HG03159 (cell line): ENCODE measurements around the gene OTOP3.
"Not testable (repeated sequence)": the region's sequence is repeated elsewhere in the genome, so short reads cannot be mapped to it uniquely, and the experiment has no call there.

Experiments used
- ATAC-seq: cut with Tn5 transposase; IDR thresholded peaks from one replicate; pipeline ENCODE4 v1.9.1; 2021; ENCODE audit warnings: mild to moderate bottlenecking, moderate library complexity; ENCODE audit not compliant: unreplicated experiment

The OTOP3 gene

GRCh38 chr17:74979408-74980146, 43.9 kb downstream of the OTOP3 start:
- no peak for ATAC-seq

DNA sequence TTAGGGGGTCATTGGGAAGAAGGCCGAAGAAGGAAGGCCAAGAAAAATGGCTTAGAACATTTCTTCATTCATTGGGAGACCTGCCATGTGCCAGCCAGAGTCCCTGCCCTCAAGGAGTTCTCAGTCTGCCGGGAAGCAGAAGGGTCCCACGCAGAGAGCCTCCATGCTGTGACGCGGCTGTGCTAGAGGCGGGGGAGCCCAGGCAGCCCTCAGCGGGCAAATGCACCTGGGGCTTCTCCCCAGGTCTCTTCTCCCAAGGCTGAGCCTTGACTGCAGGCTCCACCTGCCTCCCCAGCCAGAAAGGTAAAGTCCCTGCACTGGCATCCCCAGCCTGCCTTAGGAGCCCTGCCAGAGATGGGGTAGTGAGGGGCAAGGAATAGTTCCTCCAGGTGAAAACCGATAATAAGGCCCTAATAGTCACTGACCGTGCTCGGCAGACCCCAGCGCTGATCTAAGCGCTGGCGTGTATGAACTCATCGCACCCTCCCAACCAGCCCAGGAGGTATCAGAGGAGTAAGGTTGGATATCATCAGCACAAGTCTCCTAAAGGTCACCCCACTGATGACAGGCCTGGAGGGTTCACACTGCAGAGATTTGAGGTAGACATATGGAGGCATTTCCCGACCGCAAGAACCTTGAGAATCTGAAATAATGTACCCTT, 45.8 kb downstream of the OTOP3 start:
- no peak for ATAC-seq

DNA sequence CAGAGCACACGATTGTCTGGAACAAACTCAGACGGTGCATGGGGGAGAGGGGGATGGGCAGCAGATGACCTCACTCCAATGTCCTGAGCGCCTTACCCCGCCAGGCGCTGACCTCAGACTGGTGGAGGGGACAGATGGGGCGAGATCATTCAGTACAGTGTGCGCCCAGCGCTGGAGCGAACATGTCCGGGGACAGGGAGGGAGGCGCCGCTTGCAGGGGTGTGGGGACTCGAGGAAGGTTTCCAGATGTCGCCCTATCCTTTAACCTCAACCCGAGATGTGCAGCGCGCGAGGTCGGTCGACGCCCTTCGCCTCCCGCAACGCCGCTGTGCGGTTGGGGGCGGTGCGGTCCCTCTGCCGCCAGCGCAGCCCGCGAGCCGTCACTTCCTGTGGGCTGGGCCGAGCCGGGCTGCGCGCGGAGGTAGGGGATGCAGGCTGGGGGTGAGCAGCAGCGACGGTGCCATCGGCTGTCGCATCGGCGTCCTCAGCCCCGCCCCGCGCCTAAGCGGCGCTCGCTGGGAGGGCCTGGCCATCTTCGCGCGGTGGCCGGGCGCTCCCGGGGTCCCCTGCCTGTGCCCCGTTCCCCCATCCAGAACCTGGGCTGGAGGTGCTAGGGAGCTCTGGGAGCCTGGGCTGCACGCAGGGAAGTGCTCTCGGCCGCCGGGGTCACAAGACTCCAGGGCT, 46.4 kb downstream of the OTOP3 start:
- no peak for ATAC-seq

DNA sequence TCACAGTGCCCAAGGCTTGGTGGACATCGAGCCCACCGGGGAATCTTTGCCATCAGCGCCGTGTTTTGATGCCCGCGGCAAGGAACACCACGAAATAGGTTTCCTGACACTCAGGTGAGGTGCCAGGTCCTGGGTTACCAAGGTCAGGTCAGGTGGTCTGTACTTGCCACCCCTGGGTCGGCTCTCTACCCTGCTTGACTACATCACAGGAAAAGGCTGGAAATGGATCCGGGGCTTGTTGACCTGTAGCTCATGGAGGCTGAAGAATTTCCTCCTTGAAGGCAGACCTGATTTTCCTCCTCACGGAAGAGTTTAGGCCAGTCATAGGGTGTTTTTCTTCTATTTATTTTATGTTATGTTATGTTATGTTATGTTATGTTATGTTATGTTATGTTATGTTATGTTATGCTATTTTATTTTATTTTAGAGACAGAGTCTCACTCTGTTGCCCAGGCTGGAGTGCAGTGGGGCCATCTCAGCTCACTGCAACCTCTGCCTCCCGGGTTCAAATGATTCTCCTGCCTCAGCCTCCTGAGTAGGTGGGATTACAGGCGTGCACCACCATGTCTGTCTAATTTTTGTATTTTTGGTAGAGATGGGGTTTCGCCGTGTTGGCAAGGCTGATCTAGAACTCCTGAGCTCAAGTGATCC, 47.1 kb downstream of the OTOP3 start:
- not testable (repeated sequence) for ATAC-seq

DNA sequence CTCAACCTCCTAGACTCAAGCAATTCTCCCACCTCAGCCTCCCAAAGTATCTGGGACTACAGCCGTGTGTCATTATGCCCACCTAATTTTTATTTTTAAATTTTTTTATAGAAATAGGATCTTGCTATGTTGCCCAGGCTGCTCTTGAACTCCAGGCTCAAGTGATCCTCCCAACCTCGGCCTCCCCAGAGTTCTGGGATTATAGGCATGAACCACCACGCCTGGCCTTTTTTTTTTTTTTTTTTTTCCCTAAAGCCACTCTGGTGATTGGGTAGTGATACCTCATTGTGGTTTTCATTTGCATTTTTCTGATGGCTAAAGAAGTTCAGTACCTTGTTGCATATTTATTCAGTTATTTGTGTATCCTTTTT, 50.5 kb downstream of the OTOP3 start:
- no peak for ATAC-seq

GRCh38 chr17:74987418-74987908, 51.8 kb downstream of the OTOP3 start, which contains the start of gene CDR2L:
Gene CDR2L, plus strand, starts transcription at chr17:74987632. Its CDS starts 412 bp downstream, at chr17:74988044.
- ATAC-seq, result peak; percentile 71

- peak; percentile 33 for ATAC-seq
Observed at GRCh38 chr17:74987909-74988711, 52.4 kb downstream of the OTOP3 start.

DNA sequence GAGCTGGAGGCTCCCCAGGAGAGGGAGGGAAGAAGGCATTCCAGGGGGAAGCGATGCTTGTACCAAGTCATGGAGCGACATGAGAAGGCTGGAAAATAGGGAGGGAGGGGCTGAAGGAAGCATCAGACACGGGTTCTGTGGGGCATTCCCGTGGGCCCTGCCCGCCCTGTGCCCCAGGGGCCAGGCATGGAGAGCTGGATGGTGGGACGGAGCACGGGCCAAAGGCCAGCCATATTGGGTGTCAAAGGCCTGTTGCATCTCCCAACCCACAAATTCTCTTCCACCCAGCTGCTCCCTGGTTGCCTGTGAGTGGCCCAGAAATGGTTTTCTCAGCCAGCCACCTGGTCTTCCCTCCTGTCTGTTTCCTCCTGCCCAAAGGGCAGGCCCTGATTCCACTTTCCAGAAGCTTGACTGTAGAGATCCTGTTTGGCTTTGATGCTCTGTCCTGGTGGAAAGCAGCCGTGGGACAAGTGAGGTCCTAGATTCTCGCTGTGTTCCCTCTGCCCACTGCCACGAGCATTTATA, 54.9 kb downstream of the OTOP3 start:
- ATAC-seq, result no peak

- ATAC-seq, result no peak
Observed at GRCh38 chr17:74992223-74992622, 56.5 kb downstream of the OTOP3 start.

GRCh38 chr17:74994440-74994839, 58.7 kb downstream of the OTOP3 start:
- ATAC-seq, result no peak

DNA sequence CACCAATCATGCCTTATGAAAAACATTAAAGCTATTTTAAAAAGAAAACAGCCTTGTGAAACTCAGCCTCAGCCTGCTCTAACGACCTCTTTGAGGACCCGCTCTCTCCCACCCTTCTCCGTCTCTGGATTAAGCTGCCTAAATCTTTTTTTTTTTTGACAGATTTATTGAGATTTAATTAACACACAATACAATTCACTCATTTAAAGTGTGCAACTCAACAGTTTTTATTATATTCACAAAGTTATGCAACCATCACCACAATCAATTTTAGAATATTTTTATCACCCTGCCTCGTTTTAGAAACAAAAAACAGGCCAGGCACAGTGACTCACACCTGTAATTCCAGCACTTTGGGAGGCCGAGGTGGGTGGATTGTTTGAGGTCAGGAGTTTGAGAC, 60.1 kb downstream of the OTOP3 start:
- ATAC-seq, result no peak

- ATAC-seq, result no peak
Observed at GRCh38 chr17:74998783-74999182, 63.1 kb downstream of the OTOP3 start.

DNA sequence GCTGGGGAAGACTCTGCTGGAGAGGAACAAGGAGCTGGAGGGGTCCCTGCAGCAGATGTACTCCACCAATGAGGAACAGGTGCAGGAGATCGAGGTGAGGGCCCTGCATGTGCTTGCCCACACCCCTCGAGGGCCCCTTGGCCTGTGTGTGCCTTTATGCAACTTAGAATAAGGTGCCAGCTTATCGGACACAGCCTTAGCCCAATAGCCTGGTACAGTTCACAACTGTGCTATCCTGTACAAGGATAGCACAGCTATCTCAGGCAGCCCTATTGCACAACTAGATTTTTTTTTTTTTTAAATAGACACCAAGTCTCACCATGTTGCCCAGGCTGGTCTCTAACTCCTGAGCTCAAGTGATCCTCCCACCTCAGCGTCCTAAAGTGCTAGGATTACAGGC, 63.8 kb downstream of the OTOP3 start:
- no peak for ATAC-seq
